ENCODE data around the gene METRN.

- TF ChIP-seq CTCF (IDR thresholded peaks at IDR 0.05 in 8 of 11, conservative IDR thresholded peaks at IDR 0.05 in 3 of 11) (no peak), POLR2AphosphoS5 (IDR thresholded peaks at IDR 0.05) (peak in 1 of 3 donors; percentile 19), POLR2A (IDR thresholded peaks at IDR 0.05) (no peak)
Measured at GRCh38 chr16:693364-693763, 21.6 kb upstream of the METRN start.

All from spleen (tissue), 7 donors.